Fibroblast of peridontal ligament (primary cell): ENCODE data around the gene GCSAM.

Experiments
- DNase-seq: peaks from one replicate; pipeline ENCODE4 v3.0.0-alpha.2; 2010; ENCODE audit errors: extremely low read depth

GCSAM gene

GRCh38 chr3:112129925-112130637, 3.0 kb downstream of the GCSAM start:
- no peak for DNase-seq

GRCh38 chr3:112128843-112129727, 4.0 kb downstream of the GCSAM start:
- DNase-seq = no peak

- no peak for DNase-seq
These were observed 5.2 kb downstream of the GCSAM start for GRCh38 chr3:112127522-112128494.

GRCh38 chr3:112126511-112126911, 6.5 kb downstream of the GCSAM start:
- peak; percentile 27 for DNase-seq

- DNase-seq = no peak
These were observed 8.0 kb downstream of the GCSAM start for GRCh38 chr3:112124907-112125607.

GRCh38 chr3:112123548-112123947, 9.5 kb downstream of the GCSAM start:
- no peak for DNase-seq

- DNase-seq = no peak
These were observed 10.2 kb downstream of the GCSAM start for GRCh38 chr3:112122870-112123269.

GRCh38 chr3:112121577-112122547, 11.2 kb downstream of the GCSAM start:
- no peak for DNase-seq

GRCh38 chr3:112119962-112120836, 12.8 kb downstream of the GCSAM start:
- no peak for DNase-seq

GRCh38 chr3:112117841-112118571, 15.0 kb downstream of the GCSAM start:
- DNase-seq = no peak

GRCh38 chr3:112117415-112117814, 15.6 kb downstream of the GCSAM start:
- DNase-seq = no peak

GRCh38 chr3:112116748-112117186, 16.3 kb downstream of the GCSAM start:
- DNase-seq = no peak

- DNase-seq = no peak
These were observed 17.2 kb downstream of the GCSAM start for GRCh38 chr3:112115806-112116383.

- no peak for DNase-seq
These were observed 17.8 kb downstream of the GCSAM start for GRCh38 chr3:112115161-112115739.

GRCh38 chr3:112114576-112115160, 18.4 kb downstream of the GCSAM start:
- DNase-seq = no peak

- peak; percentile 63 for DNase-seq
These were observed 21.2 kb downstream of the GCSAM start for GRCh38 chr3:112111785-112112402.

- no peak for DNase-seq
These were observed 23.7 kb downstream of the GCSAM start for GRCh38 chr3:112109322-112109721.
